Upper lobe of left lung (tissue), 6 donors: ENCODE results near the gene ADCY9. TPM values are rescaled to one million over a fixed set of nuclear protein-coding genes. Genes with fewer than 3 reads are reported as not detected.
A peak's percentile ranks its signal among the peaks of the same experiment; 100 is the strongest.
"Not testable (repeated sequence)": the region's sequence is repeated elsewhere in the genome, so short reads cannot be mapped to it uniquely, and the experiment has no call there.

Experiments used
- ATAC-seq, 2 donors: fragments of 200-7000 bp; cut with Tn5 transposase; one replicate each; pipeline ENCODE4 v1.9.1; 2022; ENCODE audit warnings: mild to moderate bottlenecking in 2 of 2, moderate library complexity in 2 of 2; ENCODE audit not compliant: low FRiP score in 2 of 2
- DNase-seq, 2 donors: peaks; one replicate each; pipeline ENCODE4 v3.0.0-alpha.2; 2019 to 2020
- H3K27ac ChIP-seq, 4 donors: fragments of 200-600 bp; sonication (generic); one replicate each; pipeline ENCODE4 v1.5.1; 2016 to 2019
- H3K27me3 ChIP-seq, 4 donors: fragments of 200-600 bp; sonication (generic); one replicate each; pipeline ENCODE4 v1.5.1; 2017 to 2019
- H3K36me3 ChIP-seq, 4 donors: fragments of 200-600 bp; sonication (generic); one replicate each; pipeline ENCODE4 v1.5.1; 2016 to 2019
- H3K4me1 ChIP-seq, 4 donors: fragments of 200-600 bp; sonication (generic); one replicate each; pipeline ENCODE4 v1.5.1; 2018 to 2019
- H3K4me3 ChIP-seq, 4 donors: fragments of 200-600 bp; sonication (generic); one replicate each; pipeline ENCODE4 v1.5.1; 2017 to 2019; ENCODE audit warnings: mild to moderate bottlenecking in 2 of 4, moderate library complexity in 1 of 4
- H3K9me3 ChIP-seq, 4 donors: fragments of 200-600 bp; sonication (generic); one replicate each; pipeline ENCODE4 v1.5.1; 2018 to 2019
- EP300 ChIP-seq, 4 donors: sonication (generic); formaldehyde crosslinking; IDR thresholded peaks; one replicate each; pipeline ENCODE4 v1.5.1; 2017; ENCODE audit warnings: antibody characterized with exemption in 4 of 4, control low read depth in 2 of 4
- POLR2A ChIP-seq, 4 donors: fragments of 450-650 bp; IDR thresholded peaks; one replicate each; pipeline ENCODE4 v1.5.1; 2016 to 2017; ENCODE audit warnings: antibody characterized with exemption in 4 of 4, mild to moderate bottlenecking in 2 of 4
- POLR2AphosphoS5 ChIP-seq, 2 donors: sonication (generic); formaldehyde crosslinking; IDR thresholded peaks; one replicate each; pipeline ENCODE4 v1.5.1; 2017; ENCODE audit warnings: antibody characterized with exemption in 2 of 2
- WGBS, 2 donors: methylation state at CpG; one replicate each; pipeline ENCODE4 v1.1.5; 2017 to 2018; 5-methylcytosine and 5-hydroxymethylcytosine counted together
- total RNA-seq, 6 donors: library from RNA; depleted of rRNA in 4 of 6; stranded (reverse); fragments of >200 nt in 4 of 6; gene quantifications; one replicate each; pipeline versions ENCODE4 v1.1.0 to v1.2.1, GENCODE V29; 2016 to 2021
- TF ChIP-seq, protein P1 (sequence below), 6 experiments: fragments of 450-650 bp in 4 of 6; fragments of 200-600 bp in 2 of 6; sonication (generic) in 2 of 6; IDR thresholded peaks; one replicate each; pipeline ENCODE4 v1.5.1; 2016 to 2019; ENCODE audit warnings: antibody characterized with exemption in 6 of 6
- donor health status: DM: no; HTN: no; CAD: no; lungs with moderate emphysema.
- donor health status: DM: no; HTN: yes; CAD: no; lungs with severe emphysema.

ADCY9 gene
- total RNA-seq, 6 donors from 2014 or later: 46.0 to 80.7 (median 68.4) TPM

DNA sequence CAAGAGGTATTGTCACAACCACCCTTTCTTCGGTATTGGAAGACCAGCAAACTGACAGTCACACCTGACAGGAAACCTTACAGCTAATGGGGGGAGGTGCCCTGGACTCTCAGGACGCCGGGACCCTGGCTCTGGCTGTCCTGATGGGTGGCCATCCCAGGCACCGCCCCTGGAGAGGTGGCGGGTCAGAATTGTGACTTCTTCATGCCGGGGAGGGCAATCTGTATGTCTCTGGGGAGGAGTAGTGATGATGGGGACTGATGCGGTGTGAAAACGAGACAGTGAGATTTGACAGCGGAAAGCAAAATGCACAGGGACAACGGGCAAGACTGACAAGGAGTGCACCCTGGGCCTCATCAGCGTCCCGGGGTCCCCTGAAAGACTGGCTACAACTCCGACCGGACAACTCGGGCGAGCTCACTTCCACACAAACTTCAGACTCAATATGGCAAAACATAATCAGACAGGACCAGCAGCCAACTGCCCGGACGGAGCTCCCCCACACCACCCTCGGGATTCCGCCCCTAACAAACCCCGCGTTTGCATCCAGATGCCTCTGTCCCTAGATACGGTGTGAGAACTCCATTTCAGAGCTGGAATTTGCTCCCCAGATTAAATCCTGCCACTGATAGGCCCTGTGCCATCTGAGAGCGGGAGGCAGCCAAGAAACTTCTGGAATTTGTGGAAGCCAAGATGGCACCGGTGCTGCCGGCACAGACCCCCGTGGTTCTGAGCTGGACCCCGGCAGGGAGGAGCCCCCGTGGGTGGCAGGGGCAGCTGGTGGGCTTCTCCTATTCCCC is 152.2 kb downstream of the ADCY9 start:
- Histone ChIP-seq H3K36me3 (peaks cover 0 to 23% (median 16%) of the 10 kb centered on the region in 4 donors), H3K4me3 (no peak overlapping the region), H3K4me1 (peaks cover 19 to 29% (median 27%) of the 10 kb centered on the region in 4 donors), H3K27ac (peak overlapping the region in 2 of 4 donors; percentile 57 to 63), H3K27me3 (no peaks in the 10 kb centered on the region), H3K9me3 (no peaks in the 10 kb centered on the region)
- DNase-seq (peak in 1 of 2 donors; percentile 47), ATAC-seq (no peak)
- TF ChIP-seq, protein P1, sequence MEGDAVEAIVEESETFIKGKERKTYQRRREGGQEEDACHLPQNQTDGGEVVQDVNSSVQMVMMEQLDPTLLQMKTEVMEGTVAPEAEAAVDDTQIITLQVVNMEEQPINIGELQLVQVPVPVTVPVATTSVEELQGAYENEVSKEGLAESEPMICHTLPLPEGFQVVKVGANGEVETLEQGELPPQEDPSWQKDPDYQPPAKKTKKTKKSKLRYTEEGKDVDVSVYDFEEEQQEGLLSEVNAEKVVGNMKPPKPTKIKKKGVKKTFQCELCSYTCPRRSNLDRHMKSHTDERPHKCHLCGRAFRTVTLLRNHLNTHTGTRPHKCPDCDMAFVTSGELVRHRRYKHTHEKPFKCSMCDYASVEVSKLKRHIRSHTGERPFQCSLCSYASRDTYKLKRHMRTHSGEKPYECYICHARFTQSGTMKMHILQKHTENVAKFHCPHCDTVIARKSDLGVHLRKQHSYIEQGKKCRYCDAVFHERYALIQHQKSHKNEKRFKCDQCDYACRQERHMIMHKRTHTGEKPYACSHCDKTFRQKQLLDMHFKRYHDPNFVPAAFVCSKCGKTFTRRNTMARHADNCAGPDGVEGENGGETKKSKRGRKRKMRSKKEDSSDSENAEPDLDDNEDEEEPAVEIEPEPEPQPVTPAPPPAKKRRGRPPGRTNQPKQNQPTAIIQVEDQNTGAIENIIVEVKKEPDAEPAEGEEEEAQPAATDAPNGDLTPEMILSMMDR (IDR thresholded peaks at IDR 0.05): no peak
- TF ChIP-seq POLR2AphosphoS5 (IDR thresholded peaks at IDR 0.05): no peak
- 87 to 89% methylated on average over 25 to 29 of the region's 29 CpGs for WGBS, 2 donors

DNA sequence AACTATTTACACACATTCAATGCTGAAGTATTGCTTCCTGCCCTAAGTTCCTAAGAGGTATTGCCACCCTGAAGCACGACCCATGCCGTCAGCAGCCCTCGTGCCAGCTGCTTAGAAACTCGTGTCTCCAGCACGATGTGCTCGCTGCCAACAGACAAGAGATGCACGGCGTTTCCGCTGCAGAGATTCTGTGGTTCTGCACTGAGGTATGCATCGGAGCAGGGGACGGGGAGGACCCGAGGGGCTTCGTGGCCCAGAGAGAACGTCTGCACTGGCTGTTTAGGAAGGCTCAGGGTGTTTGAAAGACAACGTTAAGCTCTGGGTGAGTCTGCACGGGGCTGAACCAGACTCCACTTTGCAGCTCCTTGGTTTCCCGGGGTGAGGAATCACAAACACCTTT is 153.0 kb downstream of the ADCY9 start:
- peaks cover 19 to 29% (median 27%) of the 10 kb centered on the region in 4 donors for H3K4me1 ChIP-seq
- DNase-seq: no peak
- WGBS, 2 donors: 46 to 58% methylated on average over 17 of the region's 17 CpGs
- TF ChIP-seq POLR2A (IDR thresholded peaks at IDR 0.05) (no peak), POLR2AphosphoS5 (IDR thresholded peaks at IDR 0.05) (no peak), EP300 (IDR thresholded peaks at IDR 0.05) (no peak)
- TF ChIP-seq, protein P1 (IDR thresholded peaks at IDR 0.05): no peak
- peaks cover 0 to 23% (median 16%) of the 10 kb centered on the region in 4 donors for H3K36me3 ChIP-seq
- ATAC-seq: no peak
- peak overlapping the region; percentile 11 to 57 (median 48) for H3K27ac ChIP-seq
- H3K4me3 ChIP-seq: no peak overlapping the region
- H3K9me3 ChIP-seq: no peaks in the 10 kb centered on the region
- H3K27me3 ChIP-seq: no peaks in the 10 kb centered on the region

DNA sequence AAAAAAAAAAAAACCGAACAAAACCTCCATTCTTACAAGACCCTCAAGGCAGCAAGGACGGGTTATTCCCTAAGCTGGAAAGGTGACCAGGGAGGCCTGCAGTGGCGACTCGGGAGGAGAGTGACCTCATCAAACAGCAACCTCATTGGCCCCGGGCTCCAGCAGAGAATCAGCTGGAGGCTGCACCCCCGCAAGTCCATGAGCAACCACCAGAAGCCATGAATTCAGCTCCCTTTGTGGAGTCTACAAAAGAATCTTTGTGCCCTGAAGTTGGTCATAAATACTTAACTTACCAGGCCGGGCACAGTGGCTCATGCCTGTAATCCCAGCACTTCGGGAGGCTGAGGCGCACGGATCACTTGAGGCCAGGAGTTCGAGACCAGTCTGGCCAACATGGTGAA is 154.8 kb downstream of the ADCY9 start:
- DNase-seq: no peak
- peaks cover 0 to 19% (median 13%) of the 10 kb centered on the region in 4 donors for H3K36me3 ChIP-seq
- TF ChIP-seq EP300 (IDR thresholded peaks at IDR 0.05) (no peak), POLR2AphosphoS5 (IDR thresholded peaks at IDR 0.05) (no peak), POLR2A (IDR thresholded peaks at IDR 0.05) (no peak)
- TF ChIP-seq, protein P1 (IDR thresholded peaks at IDR 0.05): no peak
- peaks cover 19 to 29% (median 27%) of the 10 kb centered on the region in 4 donors for H3K4me1 ChIP-seq
- peak overlapping the region in 3 of 4 donors; percentile 25 to 50 (median 47) for H3K4me3 ChIP-seq
- peak overlapping the region; percentile 74 to 83 (median 80) for H3K27ac ChIP-seq
- H3K9me3 ChIP-seq: no peaks in the 10 kb centered on the region
- ATAC-seq: no peak
- WGBS, 2 donors: 87 to 93% methylated on average over 8 to 11 of the region's 11 CpGs
- no peaks in the 10 kb centered on the region for H3K27me3 ChIP-seq

DNA sequence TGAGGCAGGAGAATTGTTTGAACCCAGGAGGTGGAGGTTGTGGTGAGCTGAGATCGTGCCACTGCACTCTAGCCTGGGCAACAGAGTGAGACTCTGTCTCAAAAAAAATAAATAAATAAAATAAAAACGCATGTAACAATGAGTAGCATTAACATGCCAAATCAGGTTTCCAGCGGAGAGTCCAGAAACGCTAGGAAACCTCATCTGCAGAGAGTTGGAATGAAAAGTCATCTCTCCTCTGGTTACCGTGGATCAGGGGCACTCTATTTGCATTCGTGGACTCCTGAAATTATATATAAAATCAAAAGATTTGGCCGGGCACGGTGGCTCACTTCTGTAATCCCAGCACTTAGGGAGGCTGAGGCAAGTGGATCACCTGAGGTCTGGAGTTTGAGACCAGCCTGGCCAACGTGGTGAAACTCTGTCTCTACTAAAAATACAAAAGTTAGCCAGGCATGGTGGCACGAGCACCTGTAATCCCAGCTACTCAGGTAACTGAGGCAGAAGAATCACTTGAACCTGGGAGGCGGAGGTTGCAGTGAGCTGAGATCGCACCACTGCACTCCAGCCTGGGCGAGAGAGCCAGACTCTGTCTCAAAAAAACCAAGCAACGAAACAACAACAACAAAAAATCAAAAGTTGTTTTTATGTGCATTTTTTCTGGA is 156.2 kb downstream of the ADCY9 start:
- Histone ChIP-seq H3K4me1 (peaks cover 19 to 29% (median 27%) of the 10 kb centered on the region in 4 donors), H3K4me3 (peak overlapping the region in 3 of 4 donors; percentile 25 to 50 (median 47)), H3K27ac (peak overlapping the region; percentile 74 to 83 (median 80))
- not testable (repeated sequence) for ATAC-seq, H3K36me3 ChIP-seq, DNase-seq, H3K27me3 ChIP-seq, H3K9me3 ChIP-seq
- WGBS, 2 donors: 53% methylated on average over 14 of the region's 14 CpGs

DNA sequence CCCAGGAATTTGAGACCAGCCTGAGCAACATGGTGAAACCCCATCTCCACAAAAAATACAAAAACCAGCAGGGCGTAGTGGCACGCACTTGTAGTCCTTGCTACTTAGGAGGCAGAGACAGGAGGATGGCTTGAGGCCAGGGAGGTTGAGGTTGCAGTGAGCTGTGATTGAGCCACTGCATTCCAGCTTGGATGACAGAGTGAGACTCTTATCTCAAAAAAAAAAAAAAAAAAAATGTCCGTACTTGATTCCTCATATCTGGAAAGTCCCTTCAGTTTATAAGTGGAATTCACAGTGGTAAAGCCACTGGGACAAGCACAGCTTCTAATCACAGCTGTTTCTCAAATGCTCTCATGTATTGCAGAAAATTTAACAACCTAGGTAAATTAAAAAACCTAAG is 157.1 kb downstream of the ADCY9 start:
- Histone ChIP-seq H3K36me3 (no peaks in the 10 kb centered on the region), H3K9me3 (no peaks in the 10 kb centered on the region), H3K4me1 (peaks cover 19 to 29% (median 27%) of the 10 kb centered on the region in 4 donors), H3K27me3 (no peaks in the 10 kb centered on the region), H3K4me3 (no peak overlapping the region), H3K27ac (peak overlapping the region in 3 of 4 donors; percentile 74 to 83 (median 82))
- TF ChIP-seq POLR2AphosphoS5 (IDR thresholded peaks at IDR 0.05) (no peak), POLR2A (IDR thresholded peaks at IDR 0.05) (no peak), EP300 (IDR thresholded peaks at IDR 0.05) (no peak)
- TF ChIP-seq, protein P1 (IDR thresholded peaks at IDR 0.05): no peak
- WGBS, 2 donors: 50 to 60% methylated on average over 3 of the region's 3 CpGs
- ATAC-seq (peak; percentile 41 to 63), DNase-seq (peak in 1 of 2 donors; percentile 79)
